HG02623 (cell line): ENCODE measurements around the gene CYP24A1.

Experiments
- ATAC-seq: cut with Tn5 transposase; IDR thresholded peaks from one replicate; pipeline ENCODE4 v1.9.1; 2021; ENCODE audit warnings: moderate library complexity; ENCODE audit not compliant: unreplicated experiment

CYP24A1 gene

GRCh38 chr20:54204063-54204462 lies 30.3 kb upstream of the CYP24A1 start:
- no peak for ATAC-seq

- ATAC-seq: no peak
These were observed 29.5 kb upstream of the CYP24A1 start for GRCh38 chr20:54203281-54203680.

- no peak for ATAC-seq
These were observed 27.6 kb upstream of the CYP24A1 start for GRCh38 chr20:54201268-54201846.

GRCh38 chr20:54200487-54201267 lies 26.9 kb upstream of the CYP24A1 start:
- ATAC-seq: no peak

GRCh38 chr20:54199721-54200176 lies 26.0 kb upstream of the CYP24A1 start:
- ATAC-seq: no peak

- ATAC-seq: no peak
These were observed 25.5 kb upstream of the CYP24A1 start for GRCh38 chr20:54199283-54199682.

- no peak for ATAC-seq
These were observed 24.1 kb upstream of the CYP24A1 start for GRCh38 chr20:54197621-54198604.

GRCh38 chr20:54195483-54196472 lies 22.0 kb upstream of the CYP24A1 start:
- no peak for ATAC-seq

- ATAC-seq: no peak
These were observed 21.1 kb upstream of the CYP24A1 start for GRCh38 chr20:54194724-54195438.

GRCh38 chr20:54193817-54194216 lies 20.0 kb upstream of the CYP24A1 start:
- ATAC-seq: no peak

- no peak for ATAC-seq
These were observed 16.4 kb upstream of the CYP24A1 start for GRCh38 chr20:54190217-54190616.

- ATAC-seq: no peak
These were observed 15.8 kb upstream of the CYP24A1 start for GRCh38 chr20:54189630-54190029.

- no peak for ATAC-seq
These were observed 14.5 kb upstream of the CYP24A1 start for GRCh38 chr20:54188132-54188849.

GRCh38 chr20:54184904-54185626 lies 11.3 kb upstream of the CYP24A1 start:
- ATAC-seq: no peak

- ATAC-seq: no peak
These were observed 10.3 kb upstream of the CYP24A1 start for GRCh38 chr20:54184071-54184470.

- ATAC-seq: no peak
These were observed 7.1 kb upstream of the CYP24A1 start for GRCh38 chr20:54180931-54181330.

GRCh38 chr20:54179946-54180345 lies 6.2 kb upstream of the CYP24A1 start:
- ATAC-seq: no peak

- ATAC-seq: no peak
These were observed 4.5 kb upstream of the CYP24A1 start for GRCh38 chr20:54178256-54178655.
